ENCODE data around the gene MRPS25. TPM values are rescaled to one million over a fixed set of nuclear protein-coding genes. Genes with fewer than 3 reads are reported as not detected.

The MRPS25 gene
- total and polyA plus RNA-seq, 9 of the 15 experiments (the other 6 are each of a cell fraction or from before 2014, with no cell fraction given), result 34.3 to 129 (median 78.2) TPM

- TF ChIP-seq GABPA (tag; conservative IDR thresholded peaks at IDR 0.05; ENCODE audit: low read depth), result no peak
- TF ChIP-seq COPS2 (conservative IDR thresholded peaks at IDR 0.05), result no peak
- TF ChIP-seq, protein P1, sequence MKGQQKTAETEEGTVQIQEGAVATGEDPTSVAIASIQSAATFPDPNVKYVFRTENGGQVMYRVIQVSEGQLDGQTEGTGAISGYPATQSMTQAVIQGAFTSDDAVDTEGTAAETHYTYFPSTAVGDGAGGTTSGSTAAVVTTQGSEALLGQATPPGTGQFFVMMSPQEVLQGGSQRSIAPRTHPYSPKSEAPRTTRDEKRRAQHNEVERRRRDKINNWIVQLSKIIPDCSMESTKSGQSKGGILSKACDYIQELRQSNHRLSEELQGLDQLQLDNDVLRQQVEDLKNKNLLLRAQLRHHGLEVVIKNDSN (CRISPR knock-in tag; IDR thresholded peaks at IDR 0.05), result 0 out of 2 replicates have a peak, but pooled peaks have one; percentile 42
- no peak for TF ChIP-seq MECOM (CRISPR knock-in tag; IDR thresholded peaks at IDR 0.05)
- TF ChIP-seq KAT8 (IDR thresholded peaks at IDR 0.05; ENCODE audit: low read depth), result no peak
- TF ChIP-seq HDGF (IDR thresholded peaks at IDR 0.05), result no peak
- no peak for TF ChIP-seq ZNF232 (CRISPR knock-in tag; IDR thresholded peaks at IDR 0.05)
- TF ChIP-seq, protein P2, sequence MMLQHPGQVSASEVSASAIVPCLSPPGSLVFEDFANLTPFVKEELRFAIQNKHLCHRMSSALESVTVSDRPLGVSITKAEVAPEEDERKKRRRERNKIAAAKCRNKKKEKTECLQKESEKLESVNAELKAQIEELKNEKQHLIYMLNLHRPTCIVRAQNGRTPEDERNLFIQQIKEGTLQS (IDR thresholded peaks at IDR 0.05), result no peak
- TF ChIP-seq, protein P2 (CRISPR knock-in tag; conservative IDR thresholded peaks at IDR 0.05), result no peak
- TF ChIP-seq, protein P3, sequence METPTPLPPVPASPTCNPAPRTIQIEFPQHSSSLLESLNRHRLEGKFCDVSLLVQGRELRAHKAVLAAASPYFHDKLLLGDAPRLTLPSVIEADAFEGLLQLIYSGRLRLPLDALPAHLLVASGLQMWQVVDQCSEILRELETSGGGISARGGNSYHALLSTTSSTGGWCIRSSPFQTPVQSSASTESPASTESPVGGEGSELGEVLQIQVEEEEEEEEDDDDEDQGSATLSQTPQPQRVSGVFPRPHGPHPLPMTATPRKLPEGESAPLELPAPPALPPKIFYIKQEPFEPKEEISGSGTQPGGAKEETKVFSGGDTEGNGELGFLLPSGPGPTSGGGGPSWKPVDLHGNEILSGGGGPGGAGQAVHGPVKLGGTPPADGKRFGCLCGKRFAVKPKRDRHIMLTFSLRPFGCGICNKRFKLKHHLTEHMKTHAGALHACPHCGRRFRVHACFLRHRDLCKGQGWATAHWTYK (CRISPR knock-in tag; IDR thresholded peaks at IDR 0.05), result no peak
- no peak for TF ChIP-seq JUND (IDR thresholded peaks at IDR 0.05; ENCODE audit: borderline replicate concordance, low read depth, low read length)
- TF ChIP-seq JUND (tag; IDR thresholded peaks at IDR 0.05; ENCODE audit: borderline replicate concordance, low read depth, low read length), result peak; percentile 25; the same call in 1 of the 3 replicates
- TF ChIP-seq, protein P4, sequence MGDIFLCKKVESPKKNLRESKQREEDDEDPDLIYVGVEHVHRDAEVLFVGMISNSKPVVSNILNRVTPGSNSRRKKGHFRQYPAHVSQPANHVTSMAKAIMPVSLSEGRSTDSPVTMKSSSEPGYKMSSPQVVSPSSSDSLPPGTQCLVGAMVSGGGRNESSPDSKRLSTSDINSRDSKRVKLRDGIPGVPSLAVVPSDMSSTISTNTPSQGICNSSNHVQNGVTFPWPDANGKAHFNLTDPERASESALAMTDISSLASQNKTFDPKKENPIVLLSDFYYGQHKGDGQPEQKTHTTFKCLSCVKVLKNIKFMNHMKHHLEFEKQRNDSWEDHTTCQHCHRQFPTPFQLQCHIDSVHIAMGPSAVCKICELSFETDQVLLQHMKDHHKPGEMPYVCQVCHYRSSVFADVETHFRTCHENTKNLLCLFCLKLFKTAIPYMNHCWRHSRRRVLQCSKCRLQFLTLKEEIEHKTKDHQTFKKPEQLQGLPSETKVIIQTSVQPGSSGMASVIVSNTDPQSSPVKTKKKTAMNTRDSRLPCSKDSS (IDR thresholded peaks at IDR 0.05; ENCODE audit: low read depth, partially characterized antibody), result no peak
- no peak for TF ChIP-seq RBM14 (IDR thresholded peaks at IDR 0.05; ENCODE audit: borderline replicate concordance, insufficient read depth, low read depth, low read length)
- TF ChIP-seq TRIM28 (IDR thresholded peaks at IDR 0.05), result no peak
- no peak for TF ChIP-seq BRD4 (IDR thresholded peaks at IDR 0.05)
- no peak for TF ChIP-seq IRF9 (tag; IDR thresholded peaks at IDR 0.05)
- no peak for TF ChIP-seq TCF7L2 (IDR thresholded peaks at IDR 0.05; ENCODE audit: low read depth, low read length)
- no peak for TF ChIP-seq CSDE1 (IDR thresholded peaks at IDR 0.05)
- TF ChIP-seq, protein P5, sequence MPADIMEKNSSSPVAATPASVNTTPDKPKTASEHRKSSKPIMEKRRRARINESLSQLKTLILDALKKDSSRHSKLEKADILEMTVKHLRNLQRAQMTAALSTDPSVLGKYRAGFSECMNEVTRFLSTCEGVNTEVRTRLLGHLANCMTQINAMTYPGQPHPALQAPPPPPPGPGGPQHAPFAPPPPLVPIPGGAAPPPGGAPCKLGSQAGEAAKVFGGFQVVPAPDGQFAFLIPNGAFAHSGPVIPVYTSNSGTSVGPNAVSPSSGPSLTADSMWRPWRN (IDR thresholded peaks at IDR 0.05; ENCODE audit: low read depth), result no peak
- no peak for TF ChIP-seq NR2F6 (CRISPR knock-in tag; IDR thresholded peaks at IDR 0.05)
- 0 out of 2 replicates have a peak, but pooled peaks have one; percentile 31 for TF ChIP-seq CREB1 (IDR thresholded peaks at IDR 0.05)
- TF ChIP-seq CREB1 (CRISPR knock-in tag; IDR thresholded peaks at IDR 0.05), result no peak
- no peak for TF ChIP-seq SREBF1 (IDR thresholded peaks at IDR 0.05; ENCODE audit: borderline replicate concordance, low read depth, low read length)
Measured at GRCh38 chr3:15051531-15051930, 13.6 kb downstream of the MRPS25 start (continued).

All from K562 (cell line).